ENCODE results near the gene ISL1. TPM values are rescaled to one million over a fixed set of nuclear protein-coding genes. Genes with fewer than 3 reads are reported as not detected.

Gene ISL1
- total RNA-seq, 1 donor from 2014 or later = 0.67 TPM

GRCh38 chr5:51381761-51382474 lies 1.3 kb upstream of the ISL1 start:
- Mint-ChIP-seq H3K36me3 (ENCODE audit: low read depth, unreplicated experiment) (no peaks in the 10 kb centered on the region), H3K27me3 (ENCODE audit: unreplicated experiment) (peaks cover 23% of the 10 kb centered on the region), H3K4me3 (ENCODE audit: unreplicated experiment) (peak overlapping the region; percentile 92), H3K9me3 (ENCODE audit: unreplicated experiment) (no peaks in the 10 kb centered on the region), H3K27ac (ENCODE audit: unreplicated experiment) (peak overlapping the region; percentile 72), H3K4me1 (ENCODE audit: unreplicated experiment) (peaks cover 67% of the 10 kb centered on the region)
- no peak for TF ChIP-seq CTCF (IDR thresholded peaks at IDR 0.05; ENCODE audit: unreplicated experiment)
- DNase-seq (ENCODE audit: low spot score) = peak; percentile 26

DNA sequence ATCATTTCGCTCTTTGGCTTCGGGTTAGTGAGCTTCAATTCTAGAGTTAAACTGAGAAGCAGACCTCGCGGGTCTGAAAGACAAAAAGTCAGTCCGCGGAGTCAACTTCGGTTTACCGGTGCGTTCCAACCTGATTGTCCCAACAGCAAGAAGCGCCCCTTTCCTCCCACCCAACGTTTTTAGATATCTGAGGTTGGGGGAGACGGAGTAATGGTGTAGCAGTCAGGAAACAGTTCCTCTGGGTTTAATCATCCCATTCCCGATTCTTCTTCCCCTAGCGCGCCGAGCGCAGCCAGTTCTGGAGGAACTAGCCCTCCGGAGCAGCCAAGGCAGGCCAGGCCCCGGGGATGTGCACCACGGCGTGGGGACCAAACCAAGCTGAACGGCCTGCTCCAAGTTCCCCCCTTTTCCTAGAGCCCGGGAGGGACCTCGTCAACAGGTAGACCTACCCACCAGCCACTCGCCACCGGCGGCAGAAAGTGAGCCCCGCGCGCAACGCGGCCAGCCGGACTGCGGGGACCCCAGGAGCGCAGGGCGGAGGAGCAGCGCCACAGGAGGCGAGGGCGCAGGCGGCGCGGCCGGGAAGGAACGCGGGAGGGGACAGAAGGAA lies 622 bp upstream of the ISL1 start:
- peaks cover 27% of the 10 kb centered on the region for H3K27me3 Mint-ChIP-seq (ENCODE audit: unreplicated experiment)
- no peak for DNase-seq (ENCODE audit: low spot score)
- peak overlapping the region; percentile 92 for H3K4me3 Mint-ChIP-seq (ENCODE audit: unreplicated experiment)
- no peak for TF ChIP-seq CTCF (IDR thresholded peaks at IDR 0.05; ENCODE audit: unreplicated experiment)
- no peak overlapping the region for H3K27ac Mint-ChIP-seq (ENCODE audit: unreplicated experiment)
- H3K36me3 Mint-ChIP-seq (ENCODE audit: low read depth, unreplicated experiment) = no peaks in the 10 kb centered on the region
- H3K4me1 Mint-ChIP-seq (ENCODE audit: unreplicated experiment) = peaks cover 62% of the 10 kb centered on the region
- no peaks in the 10 kb centered on the region for H3K9me3 Mint-ChIP-seq (ENCODE audit: unreplicated experiment)

DNA sequence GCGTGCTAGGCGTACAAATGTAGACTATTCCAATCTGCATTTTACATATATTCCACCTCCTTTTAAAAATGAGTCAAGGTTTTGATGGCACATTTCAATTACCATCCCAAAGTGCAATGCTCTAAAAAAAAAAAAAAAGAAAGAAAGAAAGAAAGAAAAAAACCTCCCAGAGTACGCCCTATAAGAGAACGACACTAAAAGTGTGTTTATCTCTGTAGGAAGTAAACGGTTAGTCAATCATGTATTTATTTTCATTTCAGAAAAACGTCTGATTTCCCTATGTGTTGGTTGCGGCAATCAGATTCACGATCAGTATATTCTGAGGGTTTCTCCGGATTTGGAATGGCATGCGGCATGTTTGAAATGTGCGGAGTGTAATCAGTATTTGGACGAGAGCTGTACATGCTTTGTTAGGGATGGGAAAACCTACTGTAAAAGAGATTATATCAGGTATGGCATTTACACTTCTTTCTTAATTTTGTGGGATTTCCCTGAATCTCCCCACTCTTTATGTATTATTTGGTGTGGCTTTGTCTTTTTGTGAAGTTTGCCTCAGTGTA lies 1.1 kb downstream of the ISL1 start:
- no peak for DNase-seq (ENCODE audit: low spot score)
- H3K4me3 Mint-ChIP-seq (ENCODE audit: unreplicated experiment) = peak overlapping the region; percentile 92
- no peaks in the 10 kb centered on the region for H3K9me3 Mint-ChIP-seq (ENCODE audit: unreplicated experiment)
- no peaks in the 10 kb centered on the region for H3K36me3 Mint-ChIP-seq (ENCODE audit: low read depth, unreplicated experiment)
- H3K27me3 Mint-ChIP-seq (ENCODE audit: unreplicated experiment) = peaks cover 25% of the 10 kb centered on the region
- no peak overlapping the region for H3K27ac Mint-ChIP-seq (ENCODE audit: unreplicated experiment)
- TF ChIP-seq CTCF (IDR thresholded peaks at IDR 0.05; ENCODE audit: unreplicated experiment) = no peak
- peaks cover 53% of the 10 kb centered on the region for H3K4me1 Mint-ChIP-seq (ENCODE audit: unreplicated experiment)

DNA sequence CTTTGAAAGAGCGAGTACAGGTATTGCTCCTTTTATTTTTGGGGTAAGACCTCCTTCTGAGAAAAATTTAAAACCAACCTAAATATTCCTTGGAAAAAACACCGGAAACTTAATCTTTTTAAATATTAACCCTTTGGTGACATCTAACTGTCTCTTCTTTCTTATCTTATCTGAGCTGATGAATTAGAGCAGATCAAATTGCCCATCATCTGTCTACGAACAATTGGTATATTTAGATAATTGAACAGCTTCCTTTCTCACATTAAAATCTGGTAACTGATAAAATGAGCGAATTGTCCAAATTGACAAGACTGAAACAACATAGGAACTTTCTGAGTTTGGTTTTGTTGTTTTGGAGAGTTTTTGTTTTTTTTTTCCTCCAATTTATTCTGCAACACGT lies 2.0 kb downstream of the ISL1 start:
- Mint-ChIP-seq H3K4me1 (ENCODE audit: unreplicated experiment) (peaks cover 53% of the 10 kb centered on the region), H3K4me3 (ENCODE audit: unreplicated experiment) (no peak overlapping the region), H3K27me3 (ENCODE audit: unreplicated experiment) (peaks cover 19% of the 10 kb centered on the region), H3K27ac (ENCODE audit: unreplicated experiment) (no peak overlapping the region), H3K9me3 (ENCODE audit: unreplicated experiment) (no peaks in the 10 kb centered on the region), H3K36me3 (ENCODE audit: low read depth, unreplicated experiment) (no peaks in the 10 kb centered on the region)
- no peak for TF ChIP-seq CTCF (IDR thresholded peaks at IDR 0.05; ENCODE audit: unreplicated experiment)
- DNase-seq (ENCODE audit: low spot score) = no peak

Data from endothelial cell (in vitro differentiated cells).